ENCODE data around the gene TES. TPM values are rescaled to one million over a fixed set of nuclear protein-coding genes. Genes with fewer than 3 reads are reported as not detected.

Gene TES
- total RNA-seq, 1 donor from 2014 or later: 63.4 TPM

GRCh38 chr7:116165717-116166116 lies 44.6 kb upstream of the TES start:
- Mint-ChIP-seq H3K27me3 (ENCODE audit: unreplicated experiment) (no peaks in the 10 kb centered on the region), H3K27ac (ENCODE audit: unreplicated experiment) (no peak overlapping the region), H3K4me3 (ENCODE audit: unreplicated experiment) (no peak overlapping the region), H3K4me1 (ENCODE audit: unreplicated experiment) (no peaks in the 10 kb centered on the region), H3K36me3 (ENCODE audit: low read depth, unreplicated experiment) (no peaks in the 10 kb centered on the region), H3K9me3 (ENCODE audit: unreplicated experiment) (no peaks in the 10 kb centered on the region)
- DNase-seq (ENCODE audit: low spot score): no peak
- no peak for TF ChIP-seq CTCF (IDR thresholded peaks at IDR 0.05; ENCODE audit: unreplicated experiment)

- Mint-ChIP-seq H3K4me1 (ENCODE audit: unreplicated experiment) (no peaks in the 10 kb centered on the region), H3K9me3 (ENCODE audit: unreplicated experiment) (no peaks in the 10 kb centered on the region), H3K4me3 (ENCODE audit: unreplicated experiment) (no peak overlapping the region), H3K27me3 (ENCODE audit: unreplicated experiment) (no peaks in the 10 kb centered on the region), H3K27ac (ENCODE audit: unreplicated experiment) (no peak overlapping the region), H3K36me3 (ENCODE audit: low read depth, unreplicated experiment) (no peaks in the 10 kb centered on the region)
- no peak for DNase-seq (ENCODE audit: low spot score)
- TF ChIP-seq CTCF (IDR thresholded peaks at IDR 0.05; ENCODE audit: unreplicated experiment): no peak
Observed at GRCh38 chr7:116166156-116166555, 44.2 kb upstream of the TES start.

GRCh38 chr7:116167177-116167576 lies 43.2 kb upstream of the TES start:
- H3K9me3 Mint-ChIP-seq (ENCODE audit: unreplicated experiment): no peaks in the 10 kb centered on the region
- no peaks in the 10 kb centered on the region for H3K36me3 Mint-ChIP-seq (ENCODE audit: low read depth, unreplicated experiment)
- H3K4me1 Mint-ChIP-seq (ENCODE audit: unreplicated experiment): no peaks in the 10 kb centered on the region
- DNase-seq (ENCODE audit: low spot score): no peak
- no peak overlapping the region for H3K4me3 Mint-ChIP-seq (ENCODE audit: unreplicated experiment)
- no peak overlapping the region for H3K27ac Mint-ChIP-seq (ENCODE audit: unreplicated experiment)
- H3K27me3 Mint-ChIP-seq (ENCODE audit: unreplicated experiment): no peaks in the 10 kb centered on the region
- TF ChIP-seq CTCF (IDR thresholded peaks at IDR 0.05; ENCODE audit: unreplicated experiment): no peak

- H3K27ac Mint-ChIP-seq (ENCODE audit: unreplicated experiment): no peak overlapping the region
- no peak for TF ChIP-seq CTCF (IDR thresholded peaks at IDR 0.05; ENCODE audit: unreplicated experiment)
- H3K9me3 Mint-ChIP-seq (ENCODE audit: unreplicated experiment): no peaks in the 10 kb centered on the region
- no peaks in the 10 kb centered on the region for H3K27me3 Mint-ChIP-seq (ENCODE audit: unreplicated experiment)
- H3K4me1 Mint-ChIP-seq (ENCODE audit: unreplicated experiment): no peaks in the 10 kb centered on the region
- no peaks in the 10 kb centered on the region for H3K36me3 Mint-ChIP-seq (ENCODE audit: low read depth, unreplicated experiment)
- H3K4me3 Mint-ChIP-seq (ENCODE audit: unreplicated experiment): no peak overlapping the region
- DNase-seq (ENCODE audit: low spot score): no peak
Observed at GRCh38 chr7:116169060-116169459, 41.3 kb upstream of the TES start.

- H3K4me1 Mint-ChIP-seq (ENCODE audit: unreplicated experiment): no peaks in the 10 kb centered on the region
- no peaks in the 10 kb centered on the region for H3K9me3 Mint-ChIP-seq (ENCODE audit: unreplicated experiment)
- no peaks in the 10 kb centered on the region for H3K36me3 Mint-ChIP-seq (ENCODE audit: low read depth, unreplicated experiment)
- no peak for DNase-seq (ENCODE audit: low spot score)
- H3K27ac Mint-ChIP-seq (ENCODE audit: unreplicated experiment): no peak overlapping the region
- TF ChIP-seq CTCF (IDR thresholded peaks at IDR 0.05; ENCODE audit: unreplicated experiment): no peak
- no peaks in the 10 kb centered on the region for H3K27me3 Mint-ChIP-seq (ENCODE audit: unreplicated experiment)
- no peak overlapping the region for H3K4me3 Mint-ChIP-seq (ENCODE audit: unreplicated experiment)
Observed at GRCh38 chr7:116170180-116170579, 40.2 kb upstream of the TES start.

All from endothelial cell (in vitro differentiated cells).